ENCODE measurements around the gene CCDC102A.

- TF ChIP-seq CTCF (IDR thresholded peaks at IDR 0.05), result no peak
- no peak for TF ChIP-seq POLR2A (IDR thresholded peaks at IDR 0.05)
Measured at GRCh38 chr16:57486858-57487834, 49.2 kb downstream of the CCDC102A start.

Data from uterus (tissue), 2 donors.